ENCODE measurements around the gene ATAD3C. TPM values are rescaled to one million over a fixed set of nuclear protein-coding genes. Genes with fewer than 3 reads are reported as not detected.
A peak's percentile ranks its signal among the peaks of the same experiment; 100 is the strongest.

ATAD3C gene
- total RNA-seq, 1 donor from 2014 or later, result 2.8 TPM

GRCh38 chr1:1432274-1432950, 17.1 kb upstream of the ATAD3C start:
- Histone ChIP-seq H3K9me3 (replicated peaks) (no peaks in the 10 kb centered on the region), H3K4me3 (peak overlapping the region; percentile 71), H3K36me3 (no peaks in the 10 kb centered on the region), H3K4me1 (peaks cover 91% of the 10 kb centered on the region), H3K27ac (replicated peaks) (peak overlapping the region; percentile 97), H3K27me3 (ENCODE audit: low read depth) (peaks cover 46% of the 10 kb centered on the region)
- TF ChIP-seq CTCF (IDR thresholded peaks at IDR 0.05; ENCODE audit: borderline replicate concordance), result no peak
- intact Hi-C loops (cut with micrococcal nuclease), result no loop called here
- no peak for DNase-seq

GRCh38 chr1:1432951-1433803, 16.3 kb upstream of the ATAD3C start:
- Histone ChIP-seq H3K4me3 (peak overlapping the region; percentile 71), H3K27ac (replicated peaks) (peak overlapping the region; percentile 97), H3K9me3 (replicated peaks) (no peaks in the 10 kb centered on the region), H3K27me3 (ENCODE audit: low read depth) (peaks cover 44% of the 10 kb centered on the region), H3K36me3 (no peaks in the 10 kb centered on the region), H3K4me1 (peaks cover 95% of the 10 kb centered on the region)
- TF ChIP-seq CTCF (IDR thresholded peaks at IDR 0.05; ENCODE audit: borderline replicate concordance), result no peak
- peak; percentile 74 for DNase-seq
- intact Hi-C loops (cut with micrococcal nuclease), result no loop called here

DNA sequence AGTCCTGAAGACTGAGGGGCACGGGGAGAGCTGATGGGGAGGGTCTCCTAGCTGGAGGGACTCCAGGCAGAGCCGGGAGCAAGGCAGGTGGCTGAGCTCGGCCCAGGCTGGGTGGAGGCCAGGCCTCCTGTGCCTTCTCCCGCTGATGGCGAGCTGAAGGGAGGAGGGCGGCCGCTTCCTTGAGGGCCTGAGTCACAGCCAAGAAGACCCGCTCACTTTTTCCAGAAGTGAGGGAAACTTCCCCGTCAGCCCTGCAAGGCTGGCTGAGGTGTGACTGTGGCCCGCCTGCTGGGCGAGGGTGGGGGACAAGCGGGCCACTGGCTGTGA, 15.7 kb upstream of the ATAD3C start:
- no peak for DNase-seq
- intact Hi-C loops (cut with micrococcal nuclease), result no loop called here
- peak overlapping the region; percentile 97 for H3K27ac ChIP-seq (replicated peaks)
- peak overlapping the region; percentile 71 for H3K4me3 ChIP-seq
- H3K27me3 ChIP-seq (ENCODE audit: low read depth), result peaks cover 39% of the 10 kb centered on the region
- H3K9me3 ChIP-seq (replicated peaks), result no peaks in the 10 kb centered on the region
- H3K4me1 ChIP-seq, result peaks cover 89% of the 10 kb centered on the region
- no peak for TF ChIP-seq CTCF (IDR thresholded peaks at IDR 0.05; ENCODE audit: borderline replicate concordance)
- no peaks in the 10 kb centered on the region for H3K36me3 ChIP-seq

DNA sequence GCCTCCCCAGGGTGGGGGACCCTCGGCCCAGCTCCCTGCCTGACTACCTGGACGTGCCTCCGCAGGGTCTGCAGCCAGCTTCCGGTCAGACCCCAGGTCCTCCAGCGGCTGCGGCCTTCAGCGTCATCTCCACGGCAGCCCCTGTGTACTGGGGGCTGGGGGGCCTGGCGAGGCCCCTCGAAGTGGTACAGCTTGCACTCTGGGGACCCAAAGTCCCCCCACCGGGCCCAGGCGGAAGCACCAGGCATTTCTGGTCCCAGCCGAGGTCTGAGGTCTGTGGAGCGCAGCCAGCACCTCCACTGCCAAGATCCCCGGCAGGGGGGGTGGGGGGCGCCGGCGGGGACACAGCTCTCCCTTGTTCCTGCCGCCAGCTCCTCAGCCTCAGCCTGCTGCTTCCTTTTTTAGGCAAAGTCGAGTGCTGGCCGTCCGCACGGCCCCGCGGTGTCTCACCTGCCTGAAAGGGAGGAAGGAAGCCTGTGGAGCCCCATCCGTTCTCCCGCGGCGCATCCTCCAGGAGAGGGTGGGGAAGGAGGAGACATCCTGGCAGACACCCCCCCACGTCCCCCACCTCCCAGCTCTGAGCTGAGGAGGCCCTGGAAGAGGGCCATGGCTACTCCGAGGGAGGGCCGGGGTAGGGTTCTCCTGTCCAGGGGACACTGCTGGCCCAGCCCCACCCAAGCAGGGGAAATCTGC, 15.2 kb upstream of the ATAD3C start:
- intact Hi-C loops (cut with micrococcal nuclease), result no loop called here
- H3K36me3 ChIP-seq, result no peaks in the 10 kb centered on the region
- peaks cover 84% of the 10 kb centered on the region for H3K4me1 ChIP-seq
- H3K4me3 ChIP-seq, result peak overlapping the region; percentile 71
- peak; percentile 75 for DNase-seq
- no peak for TF ChIP-seq CTCF (IDR thresholded peaks at IDR 0.05; ENCODE audit: borderline replicate concordance)
- H3K27me3 ChIP-seq (ENCODE audit: low read depth), result peaks cover 39% of the 10 kb centered on the region
- H3K27ac ChIP-seq (replicated peaks), result peak overlapping the region; percentile 97
- H3K9me3 ChIP-seq (replicated peaks), result no peaks in the 10 kb centered on the region

GRCh38 chr1:1434824-1435105, 14.7 kb upstream of the ATAD3C start:
- H3K27me3 ChIP-seq (ENCODE audit: low read depth), result peaks cover 39% of the 10 kb centered on the region
- intact Hi-C loops (cut with micrococcal nuclease), result no loop called here

More at GRCh38 chr1:1434824-1435105, 14.7 kb upstream of the ATAD3C start:
- Histone ChIP-seq H3K4me1 (peaks cover 79% of the 10 kb centered on the region), H3K27ac (replicated peaks) (peak overlapping the region; percentile 97), H3K4me3 (peak overlapping the region; percentile 71), H3K36me3 (no peaks in the 10 kb centered on the region), H3K9me3 (replicated peaks) (no peaks in the 10 kb centered on the region)
- no peak for DNase-seq
- TF ChIP-seq CTCF (IDR thresholded peaks at IDR 0.05; ENCODE audit: borderline replicate concordance), result no peak
